Endothelial cell of umbilical vein (primary cell): ENCODE results near the gene SMC6. TPM values are rescaled to one million over a fixed set of nuclear protein-coding genes. Genes with fewer than 3 reads are reported as not detected.

Source experiments
- BruUV-seq: library from RNA; stranded (reverse); fragments of 400-500 nt; replicated peaks from 2 replicates; lab custom pipeline; 2021; lab: Mats Ljungman, UMichigan
- CTCF ChIA-PET: fragments of 300-600, 350-600 bp; sonication (Branson Sonifier 250); formaldehyde crosslinking; loops from one replicate; lab custom pipeline; 2021; ENCODE audit warnings: antibody characterized with exemption, inconsistent platforms; lab: Charles Lee
- POLR2A ChIA-PET: fragments of 300-600, 350-600 bp; sonication (Branson Sonifier 250); formaldehyde crosslinking; loops from one replicate; lab custom pipeline; 2021; ENCODE audit warnings: antibody characterized with exemption, inconsistent platforms; lab: Charles Lee
- DNase-seq: peaks from one replicate; pipeline ENCODE4 v3.0.0-alpha.2; 2011; ENCODE audit warnings: low read depth, low spot score
- FAIRE-seq: peaks from 2 replicates; lab custom pipeline; 2011; peaks lifted over from hg19 to GRCh38; lab: Jason Lieb, UNC
- H2AFZ ChIP-seq: 2 replicates; pipeline ENCODE4 v1.6.0; 2012; ENCODE audit warnings: low read depth, low read length, control low read depth, inconsistent platforms
- H3K27ac ChIP-seq: 2 replicates; pipeline ENCODE4 v1.5.1; 2011; ENCODE audit warnings: low read depth, mild to moderate bottlenecking, control low read depth, low read length, moderate library complexity; ENCODE audit not compliant: insufficient read depth
- H3K27me3 ChIP-seq, 2 experiments: 2 replicates each; pipeline versions ENCODE4 v1.6.0 to v1.6.1; 2011; ENCODE audit warnings: low read length in 2 of 2, mixed read lengths in 1 of 2; ENCODE audit not compliant: control insufficient read depth in 2 of 2, insufficient read depth in 2 of 2
- H3K36me3 ChIP-seq, 2 experiments: 2 replicates in 1 of 2; 3 replicates in 1 of 2; pipeline ENCODE4 v1.5.1; 2011; ENCODE audit warnings: low read length in 2 of 2, mild to moderate bottlenecking in 1 of 2, moderate library complexity in 1 of 2; ENCODE audit not compliant: control insufficient read depth in 2 of 2, insufficient read depth in 2 of 2; ENCODE audit errors: extremely low read depth in 1 of 2
- H3K4me1 ChIP-seq: 3 replicates; pipeline ENCODE4 v1.5.1; 2011; ENCODE audit warnings: mild to moderate bottlenecking, low read length; ENCODE audit not compliant: control insufficient read depth, insufficient read depth; ENCODE audit errors: extremely low read depth
- H3K4me2 ChIP-seq: 2 replicates; pipeline ENCODE4 v1.6.1; 2011; ENCODE audit warnings: low read length, control low read depth, mixed read lengths; ENCODE audit not compliant: insufficient read depth
- H3K4me3 ChIP-seq, 3 experiments: fragments of 200-600 bp in 1 of 3; sonication (generic), shearing (Covaris generic) in 1 of 3; replicated peaks in 1 of 3; 2 replicates each; pipeline ENCODE4 v1.5.1; 2011 to 2016; ENCODE audit warnings: control low read depth in 3 of 3, low read length in 3 of 3, mild to moderate bottlenecking in 2 of 3, inconsistent platforms in 1 of 3, low read depth in 1 of 3, moderate library complexity in 1 of 3; ENCODE audit not compliant: insufficient read depth in 1 of 3
- H3K79me2 ChIP-seq: 2 replicates; pipeline ENCODE4 v1.6.0; 2012; ENCODE audit warnings: low read length, inconsistent platforms; ENCODE audit not compliant: control insufficient read depth, insufficient read depth
- H3K9ac ChIP-seq: replicated peaks from 2 replicates; pipeline ENCODE3; 2011; ENCODE audit warnings: low read length, control low read depth; ENCODE audit not compliant: insufficient read depth; ENCODE audit errors: extremely low read depth
- H3K9me1 ChIP-seq: replicated peaks from 3 replicates; pipeline ENCODE4 v1.6.0; 2011; ENCODE audit warnings: mild to moderate bottlenecking, low read length; ENCODE audit not compliant: control insufficient read depth, insufficient read depth; ENCODE audit errors: extremely low read depth
- H3K9me3 ChIP-seq: replicated peaks from 2 replicates; pipeline ENCODE4 v1.5.1; 2012; ENCODE audit warnings: low read length, inconsistent platforms; ENCODE audit not compliant: control insufficient read depth, insufficient read depth
- H4K20me1 ChIP-seq: replicated peaks from 2 replicates; pipeline ENCODE3; 2011; ENCODE audit warnings: mild to moderate bottlenecking, low read length; ENCODE audit not compliant: control insufficient read depth, insufficient read depth; ENCODE audit errors: extremely low read depth
- CTCF ChIP-seq, 2 donors: IDR thresholded peaks; 1 replicate in 1 of 2; 2 replicates in 1 of 2; pipeline ENCODE4 v1.5.1; 2011; ENCODE audit warnings: low read length in 2 of 2, mild to moderate bottlenecking in 2 of 2, moderate library complexity in 2 of 2, control low read depth in 1 of 2, inconsistent platforms in 1 of 2, low read depth in 1 of 2; ENCODE audit not compliant: insufficient read depth in 1 of 2; ENCODE audit errors: extremely low read depth in 1 of 2
- EZH2 ChIP-seq: IDR thresholded peaks from 2 replicates; pipeline ENCODE4 v1.6.1; 2012; ENCODE audit warnings: borderline replicate concordance, low read depth, mild to moderate bottlenecking, moderate library complexity, low read length, inconsistent platforms; ENCODE audit not compliant: severe bottlenecking
- FOS ChIP-seq: IDR thresholded peaks from 2 replicates; pipeline ENCODE4 v1.6.1; 2011; ENCODE audit warnings: mild to moderate bottlenecking, low read length, moderate library complexity, borderline replicate concordance; ENCODE audit not compliant: insufficient read depth
- GATA2 ChIP-seq: IDR thresholded peaks from 2 replicates; pipeline ENCODE4 v1.7.0; 2011; ENCODE audit warnings: low read depth, mild to moderate bottlenecking, moderate library complexity, mixed read lengths, low read length; ENCODE audit not compliant: insufficient read length, insufficient read depth
- JUN ChIP-seq: IDR thresholded peaks from 2 replicates; pipeline ENCODE4 v1.6.1; 2011; ENCODE audit warnings: borderline replicate concordance, low read depth; ENCODE audit not compliant: insufficient read length, insufficient read depth
- MYC ChIP-seq: IDR thresholded peaks from one replicate; pipeline ENCODE4 v1.6.1; 2011; ENCODE audit warnings: mild to moderate bottlenecking, low read depth, low read length
- POLR2A ChIP-seq: IDR thresholded peaks from 2 replicates; pipeline ENCODE4 v1.6.1; 2012; ENCODE audit warnings: low read depth, mild to moderate bottlenecking, control low read depth, low read length
- POLR2AphosphoS5 ChIP-seq: IDR thresholded peaks from 2 replicates; pipeline ENCODE4 v1.6.1; 2012; ENCODE audit warnings: low read depth, mild to moderate bottlenecking, control low read depth, low read length, moderate library complexity; ENCODE audit not compliant: insufficient read depth
- dilution Hi-C: fragments of 300-500 bp; cut with MboI; formaldehyde crosslinking; loops from one replicate; pipeline ENCODE4 v1.15.0; 2019; ENCODE audit warnings: low sequenced_read_pairs; ENCODE audit not compliant: extremely low pct_ligation_motif_present
- intact Hi-C: fragments of 100-400 bp; cut with micrococcal nuclease; formaldehyde crosslinking; loops from one replicate; pipeline ENCODE4 v1.10.0; 2022
- polyA plus RNA-seq, 4 experiments: library from polyadenylated mRNA; depleted of rRNA in 3 of 4; stranded (reverse) in 3 of 4; unstranded in 1 of 4; fragments of >200 nt; gene quantifications; 2 replicates each; pipeline versions ENCODE4 v1.2.1 to v1.2.3, GENCODE V29; 2011 to 2012; ENCODE audit warnings: missing spikeins in 1 of 4
- total RNA-seq: library from RNA; stranded (reverse); gene quantifications from 2 replicates; pipeline ENCODE4 v1.2.3, GENCODE V29; 2021
- TF ChIP-seq, protein P1 (sequence below): IDR thresholded peaks from 2 replicates; pipeline ENCODE4 v1.6.1; 2011; ENCODE audit not compliant: insufficient read depth, insufficient read length

SMC6 gene
- total and polyA plus RNA-seq, 2 donors (not counting 3 experiments of a cell fraction or from before 2014, with no cell fraction given): 7.7 to 38.3 TPM

DNA sequence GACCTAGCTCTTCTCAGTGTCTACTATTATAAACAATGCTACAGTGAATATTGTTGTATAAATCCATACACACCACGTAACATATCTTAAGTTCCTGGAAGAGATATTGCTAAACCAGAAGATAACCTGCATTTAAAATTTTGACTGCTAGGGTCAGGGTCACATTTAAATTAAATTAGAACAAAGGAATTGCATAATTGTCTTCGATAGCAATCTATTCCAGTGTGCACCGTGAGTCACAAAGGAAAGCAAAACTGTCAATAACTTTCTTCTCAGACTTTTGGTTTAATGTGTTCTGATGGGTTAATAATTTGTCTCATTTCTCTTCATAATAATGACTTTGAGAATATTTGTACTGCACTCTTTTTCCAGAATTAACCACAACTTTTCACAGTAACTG lies 4.5 kb upstream of the SMC6 start:
- H3K27me3 ChIP-seq: no peaks in the 10 kb centered on the region
- peaks cover 48% of the 10 kb centered on the region for H3K79me2 ChIP-seq
- H4K20me1 ChIP-seq: no peaks in the 10 kb centered on the region
- peaks cover 34% of the 10 kb centered on the region for H3K4me1 ChIP-seq
- peak overlapping the region; percentile 64 for H3K9ac ChIP-seq
- H2AFZ ChIP-seq: no peak overlapping the region
- H3K36me3 ChIP-seq: peaks cover 0 to under 1% of the 10 kb centered on the region in 2 experiments
- POLR2A ChIA-PET: no interaction called here
- intact Hi-C loops: loop anchor here (10.0 kb wide), 3 partner anchors 537 to 1093 kb away; partner anchors contain the start of gene CYRIA
- no peak for FAIRE-seq
- no TSS peak for BruUV-seq
- no peaks in the 10 kb centered on the region for H3K9me1 ChIP-seq
- H3K4me2 ChIP-seq: peak overlapping the region; percentile 93
- peak; percentile 66 for DNase-seq
- H3K9me3 ChIP-seq: no peaks in the 10 kb centered on the region
- peak overlapping the region in 1 of 3 experiments; percentile 44 for H3K4me3 ChIP-seq
- TF ChIP-seq GATA2: peak; percentile 87
- peak; percentile 42 for TF ChIP-seq JUN
- no peak for TF ChIP-seq POLR2A
- TF ChIP-seq FOS: peak; percentile 11
- TF ChIP-seq, protein P1, sequence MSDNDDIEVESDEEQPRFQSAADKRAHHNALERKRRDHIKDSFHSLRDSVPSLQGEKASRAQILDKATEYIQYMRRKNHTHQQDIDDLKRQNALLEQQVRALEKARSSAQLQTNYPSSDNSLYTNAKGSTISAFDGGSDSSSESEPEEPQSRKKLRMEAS: no peak
- no peak for TF ChIP-seq CTCF (IDR thresholded peaks at IDR 0.05; ENCODE audit: extremely low read depth in 1 of 2, insufficient read depth in 1 of 2, low read depth in 1 of 2, low read length in 2 of 2)
- TF ChIP-seq MYC: no peak
- no peak for TF ChIP-seq EZH2
- TF ChIP-seq POLR2AphosphoS5: no peak
- dilution Hi-C loops: no loop called here
- H3K27ac ChIP-seq: peak overlapping the region; percentile 67
- CTCF ChIA-PET: interaction anchor here (0.6 to 1.8 kb wide), 3 partner anchors 9 to 86 kb away, joined by 3 to 11 read pairs (median 3); no protein-coding TSS in a partner anchor
